Astrocyte (in vitro differentiated cells and primary cell): Measurements from ENCODE around the gene LMAN2L.

Experiments
- EZH2 ChIP-seq: IDR thresholded peaks from 2 replicates; pipeline ENCODE4 v1.6.1; 2012; ENCODE audit warnings: mild to moderate bottlenecking, low read length, inconsistent platforms; ENCODE audit not compliant: insufficient read depth
- TF ChIP-seq, protein P1 (sequence below): IDR thresholded peaks from 2 replicates; pipeline ENCODE4 v1.5.1; 2011; ENCODE audit warnings: low read depth, mild to moderate bottlenecking, inconsistent platforms, low read length, moderate library complexity; ENCODE audit not compliant: insufficient read depth

DNA sequence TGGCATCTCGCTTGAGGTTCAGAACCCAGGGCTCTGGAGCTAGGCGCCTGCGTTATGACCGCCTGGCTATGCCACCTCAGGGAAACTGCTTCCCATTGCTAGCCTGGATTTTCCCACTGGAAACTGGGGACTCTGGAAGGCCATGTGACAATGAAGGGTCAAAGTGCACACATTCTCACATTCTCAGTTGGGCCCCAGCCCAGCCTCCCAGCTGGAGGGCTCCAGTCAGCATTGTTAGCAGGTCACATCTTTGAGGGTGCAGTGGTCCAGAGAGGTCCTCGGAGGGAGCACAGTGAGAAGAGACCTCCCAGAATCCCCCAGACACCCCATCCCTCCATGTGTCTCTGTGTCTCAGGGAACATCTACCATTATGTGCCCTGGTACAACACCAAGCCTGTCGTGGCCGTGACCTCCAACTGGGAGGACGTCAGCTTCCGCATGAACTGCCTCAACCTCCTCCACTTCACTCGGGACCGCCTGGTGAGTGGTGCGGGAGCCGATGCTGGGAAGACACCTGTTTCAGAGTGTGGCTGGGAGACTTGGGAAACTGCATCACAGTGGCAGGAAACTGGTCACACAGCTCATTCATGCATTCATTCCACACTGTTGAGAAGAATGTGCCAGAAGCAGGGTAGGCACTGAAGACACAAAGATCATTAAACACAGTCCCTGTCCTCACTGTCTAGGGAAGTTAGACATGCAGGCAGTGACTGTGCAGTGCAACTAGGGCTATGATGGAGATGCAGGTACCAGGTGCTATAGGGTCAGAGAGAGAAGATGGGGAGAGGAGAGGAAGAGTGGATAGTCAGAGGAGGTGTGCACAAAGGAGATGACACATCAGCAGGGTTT is 55.7 kb downstream of the LMAN2L start:
- TF ChIP-seq, protein P1, sequence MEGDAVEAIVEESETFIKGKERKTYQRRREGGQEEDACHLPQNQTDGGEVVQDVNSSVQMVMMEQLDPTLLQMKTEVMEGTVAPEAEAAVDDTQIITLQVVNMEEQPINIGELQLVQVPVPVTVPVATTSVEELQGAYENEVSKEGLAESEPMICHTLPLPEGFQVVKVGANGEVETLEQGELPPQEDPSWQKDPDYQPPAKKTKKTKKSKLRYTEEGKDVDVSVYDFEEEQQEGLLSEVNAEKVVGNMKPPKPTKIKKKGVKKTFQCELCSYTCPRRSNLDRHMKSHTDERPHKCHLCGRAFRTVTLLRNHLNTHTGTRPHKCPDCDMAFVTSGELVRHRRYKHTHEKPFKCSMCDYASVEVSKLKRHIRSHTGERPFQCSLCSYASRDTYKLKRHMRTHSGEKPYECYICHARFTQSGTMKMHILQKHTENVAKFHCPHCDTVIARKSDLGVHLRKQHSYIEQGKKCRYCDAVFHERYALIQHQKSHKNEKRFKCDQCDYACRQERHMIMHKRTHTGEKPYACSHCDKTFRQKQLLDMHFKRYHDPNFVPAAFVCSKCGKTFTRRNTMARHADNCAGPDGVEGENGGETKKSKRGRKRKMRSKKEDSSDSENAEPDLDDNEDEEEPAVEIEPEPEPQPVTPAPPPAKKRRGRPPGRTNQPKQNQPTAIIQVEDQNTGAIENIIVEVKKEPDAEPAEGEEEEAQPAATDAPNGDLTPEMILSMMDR = no peak
- no peak for TF ChIP-seq EZH2
